Activated T-cell treated with anti-CD3 and anti-CD28 coated beads, Interleukin-2, amount 50 U/mL, for 24 hours (primary cell): ENCODE results near the gene SHISA9.

Experiments used
- DNase-seq: peaks from one replicate; pipeline ENCODE4 v3.0.0-alpha.2; 2020
- H3K27ac Mint-ChIP-seq: 2 replicates; pipeline ENCODE4 v1.8.0; 2020; ENCODE audit warnings: mild to moderate bottlenecking, mixed read lengths
- H3K27me3 Mint-ChIP-seq: 2 replicates; pipeline ENCODE4 v1.8.0; 2020; ENCODE audit warnings: mixed read lengths
- H3K36me3 Mint-ChIP-seq: 2 replicates; pipeline ENCODE4 v1.8.0; 2020; ENCODE audit warnings: low read depth, mixed read lengths
- H3K4me1 Mint-ChIP-seq: 2 replicates; pipeline ENCODE4 v1.8.0; 2020; ENCODE audit warnings: low read depth, mixed read lengths
- H3K4me3 Mint-ChIP-seq: 2 replicates; pipeline ENCODE4 v1.8.0; 2020; ENCODE audit warnings: mild to moderate bottlenecking, moderate library complexity, mixed read lengths
- H3K9me3 Mint-ChIP-seq: 2 replicates; pipeline ENCODE4 v1.8.0; 2020; ENCODE audit warnings: mixed read lengths

Gene SHISA9

DNA sequence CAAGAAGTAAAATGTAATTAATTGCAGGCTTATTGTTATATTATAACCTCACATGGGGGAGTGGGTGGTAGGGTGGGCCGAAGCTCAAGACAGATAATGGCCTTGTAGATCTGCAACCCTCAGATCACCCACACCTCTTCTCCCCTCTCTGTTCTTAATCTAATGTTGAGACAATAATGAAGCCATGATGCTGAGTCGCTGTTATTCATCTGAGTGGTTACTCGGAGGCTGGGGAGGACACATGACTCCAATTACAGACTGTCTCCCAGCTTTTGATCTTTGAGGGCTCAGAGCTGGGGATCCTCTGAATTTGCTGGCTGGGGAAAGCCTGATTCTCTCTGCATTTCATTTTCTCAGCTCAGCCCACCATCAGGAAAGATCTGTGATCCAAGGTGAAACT, 275.3 kb downstream of the SHISA9 start:
- Mint-ChIP-seq H3K36me3 (no peaks in the 10 kb centered on the region), H3K4me3 (no peak overlapping the region), H3K9me3 (no peaks in the 10 kb centered on the region), H3K27ac (no peak overlapping the region), H3K4me1 (no peaks in the 10 kb centered on the region), H3K27me3 (peaks cover 8% of the 10 kb centered on the region)
- no peak for DNase-seq

DNA sequence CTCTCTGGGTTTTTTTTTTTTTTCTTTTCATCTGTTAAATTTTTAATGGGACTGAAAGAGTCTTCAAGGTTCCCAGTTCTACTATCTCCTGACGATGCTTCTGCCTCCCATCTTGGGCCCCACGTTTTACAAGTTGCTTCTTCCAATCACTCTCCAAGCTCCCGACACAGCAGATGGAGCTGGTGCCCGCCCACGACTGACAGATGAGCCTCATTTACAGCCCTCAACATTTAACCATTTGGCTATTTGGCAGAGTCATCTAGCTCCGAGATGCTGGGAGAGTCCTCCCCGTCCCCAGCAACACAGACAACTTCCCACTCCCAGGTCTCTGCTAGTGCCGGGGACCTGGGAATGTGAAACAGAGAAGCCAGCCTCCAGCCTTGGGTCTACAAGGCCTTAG, 276.9 kb downstream of the SHISA9 start:
- no peak overlapping the region for H3K27ac Mint-ChIP-seq
- peaks cover 8% of the 10 kb centered on the region for H3K27me3 Mint-ChIP-seq
- no peak overlapping the region for H3K4me3 Mint-ChIP-seq
- no peak for DNase-seq
- H3K36me3 Mint-ChIP-seq, result no peaks in the 10 kb centered on the region
- H3K4me1 Mint-ChIP-seq, result no peaks in the 10 kb centered on the region
- no peaks in the 10 kb centered on the region for H3K9me3 Mint-ChIP-seq

DNA sequence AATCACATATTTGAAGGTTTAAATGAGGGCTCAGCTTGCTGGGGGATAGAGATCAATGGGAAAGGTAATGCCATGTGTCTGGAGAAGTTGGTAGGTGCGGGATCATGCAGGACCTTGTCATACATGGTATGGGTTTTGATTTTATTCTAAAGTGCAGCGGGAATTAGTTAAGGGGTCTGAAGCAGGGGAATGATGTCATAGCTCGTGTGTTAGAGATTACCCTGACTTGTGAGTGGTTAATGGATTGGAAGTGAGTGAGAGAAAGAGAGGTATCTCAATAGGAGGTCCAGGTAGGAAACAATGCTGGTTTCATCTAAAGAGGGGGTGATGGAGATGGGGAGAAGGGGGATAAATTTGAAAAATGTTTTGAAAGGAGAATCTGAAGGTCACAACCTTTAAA, 280.0 kb downstream of the SHISA9 start:
- Mint-ChIP-seq H3K4me3 (no peak overlapping the region), H3K9me3 (no peaks in the 10 kb centered on the region), H3K27ac (no peak overlapping the region), H3K4me1 (no peaks in the 10 kb centered on the region), H3K36me3 (no peaks in the 10 kb centered on the region), H3K27me3 (peaks cover 8% of the 10 kb centered on the region)
- DNase-seq, result no peak

DNA sequence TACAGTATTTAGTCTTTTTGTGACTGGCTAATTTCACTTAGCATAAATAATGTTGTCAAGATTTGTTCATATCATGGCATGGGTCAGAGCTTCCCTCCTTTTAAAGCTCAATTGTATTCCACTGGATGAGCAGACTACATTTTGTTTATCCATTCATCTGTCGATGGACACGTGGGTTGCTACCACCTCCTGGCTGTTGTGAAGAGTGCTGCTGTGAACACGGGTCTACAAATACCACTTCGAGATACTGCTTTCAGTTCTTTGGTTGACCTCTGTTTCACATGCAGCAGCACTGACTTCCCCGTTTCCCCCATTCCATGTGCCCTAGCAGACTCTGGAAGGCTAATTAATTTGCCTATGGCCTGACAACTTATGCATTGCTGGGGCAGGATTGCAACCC, 285.4 kb downstream of the SHISA9 start:
- Mint-ChIP-seq H3K27me3 (no peaks in the 10 kb centered on the region), H3K4me3 (no peak overlapping the region), H3K27ac (no peak overlapping the region), H3K36me3 (no peaks in the 10 kb centered on the region), H3K4me1 (no peaks in the 10 kb centered on the region), H3K9me3 (peaks cover 2% of the 10 kb centered on the region)
- DNase-seq, result no peak

DNA sequence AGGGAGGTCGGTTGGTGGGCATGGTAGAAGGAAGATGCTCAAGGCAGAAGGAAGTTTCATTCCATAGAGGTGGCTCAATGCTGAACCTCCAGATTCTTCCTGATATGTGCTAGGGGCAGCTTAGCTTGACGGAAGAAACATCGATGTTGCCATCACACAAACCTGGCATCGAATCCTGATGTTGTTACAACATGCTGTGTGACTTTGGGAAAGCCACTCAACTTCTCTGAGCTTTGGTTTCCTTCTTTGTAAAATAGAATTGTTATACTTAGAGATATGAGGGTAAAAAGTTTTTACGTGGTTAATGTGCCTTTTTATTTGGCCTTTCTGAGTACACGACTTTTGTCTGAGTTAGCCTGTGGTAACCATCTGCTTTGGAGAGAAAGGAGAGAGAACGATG, 287.9 kb downstream of the SHISA9 start:
- Mint-ChIP-seq H3K9me3 (peaks cover 8% of the 10 kb centered on the region), H3K27ac (no peak overlapping the region), H3K4me3 (no peak overlapping the region)

DNA sequence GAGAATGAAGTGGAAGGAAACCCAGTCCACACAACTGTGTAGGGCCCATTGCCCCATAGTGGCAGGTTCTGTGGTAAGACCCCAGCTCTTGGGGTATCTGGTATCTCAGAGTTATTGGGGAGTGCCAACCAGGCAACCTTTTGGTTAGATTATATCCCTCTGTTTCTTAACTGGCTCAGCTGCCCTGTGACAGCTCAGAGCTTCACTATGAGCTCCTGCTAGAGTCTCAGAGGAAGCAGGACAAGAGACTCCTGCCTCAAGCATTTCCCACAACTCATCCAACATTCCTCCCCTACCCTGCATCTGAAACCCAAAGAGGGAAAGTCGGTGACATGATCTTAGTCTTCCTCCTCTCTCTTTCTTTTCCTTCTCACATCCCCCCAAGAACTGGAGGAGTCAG, 292.3 kb downstream of the SHISA9 start:
- Mint-ChIP-seq H3K4me3 (no peak overlapping the region), H3K36me3 (no peaks in the 10 kb centered on the region), H3K27me3 (no peaks in the 10 kb centered on the region), H3K4me1 (no peaks in the 10 kb centered on the region), H3K27ac (no peak overlapping the region), H3K9me3 (peaks cover 12% of the 10 kb centered on the region)
- no peak for DNase-seq

More for the DNA sequence above, 287.9 kb downstream of the SHISA9 start:
- no peak for DNase-seq
- Mint-ChIP-seq H3K36me3 (no peaks in the 10 kb centered on the region), H3K4me1 (no peaks in the 10 kb centered on the region), H3K27me3 (no peaks in the 10 kb centered on the region)

DNA sequence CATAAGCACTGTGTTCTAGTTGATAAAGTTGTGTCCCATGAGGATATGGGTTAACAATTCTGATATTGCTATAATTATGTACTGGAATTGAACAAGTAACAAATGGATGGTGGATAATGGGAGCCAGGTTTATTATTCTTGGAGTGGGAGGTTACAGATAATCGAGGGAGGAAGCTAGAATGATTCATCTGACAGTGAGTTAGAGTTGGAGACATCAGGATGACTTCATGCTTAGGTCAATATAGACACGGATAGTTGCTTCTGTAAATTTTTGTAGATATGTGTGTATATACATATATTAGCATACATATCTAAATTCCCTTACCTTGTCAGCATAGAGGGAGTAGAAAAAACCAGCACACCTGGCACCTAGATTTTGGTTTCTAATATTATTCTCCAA, 293.4 kb downstream of the SHISA9 start:
- H3K9me3 Mint-ChIP-seq, result peaks cover 14% of the 10 kb centered on the region
- H3K4me1 Mint-ChIP-seq, result no peaks in the 10 kb centered on the region
- no peak overlapping the region for H3K27ac Mint-ChIP-seq
- H3K27me3 Mint-ChIP-seq, result no peaks in the 10 kb centered on the region
- no peak overlapping the region for H3K4me3 Mint-ChIP-seq
- DNase-seq, result no peak
- H3K36me3 Mint-ChIP-seq, result no peaks in the 10 kb centered on the region

DNA sequence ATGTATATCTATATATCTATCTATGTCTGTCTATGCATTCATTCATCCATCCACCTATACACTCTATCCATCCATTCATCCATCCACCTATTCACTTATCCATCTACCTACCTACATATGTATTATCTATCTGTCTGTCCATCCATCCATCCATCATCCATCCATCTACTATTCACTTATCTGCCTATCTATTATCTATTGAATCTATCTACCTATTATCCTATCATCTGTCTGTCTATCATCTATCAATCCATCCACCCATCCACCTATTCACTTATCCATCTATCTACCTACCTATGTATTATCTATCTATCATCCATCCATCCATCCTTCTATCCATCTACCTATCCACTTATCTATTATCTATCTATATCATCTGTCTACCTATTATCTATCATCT, 302.3 kb downstream of the SHISA9 start:
- H3K4me3 Mint-ChIP-seq, result no peak overlapping the region
- no peaks in the 10 kb centered on the region for H3K36me3 Mint-ChIP-seq
- H3K27ac Mint-ChIP-seq, result no peak overlapping the region
- peaks cover 2% of the 10 kb centered on the region for H3K9me3 Mint-ChIP-seq
- no peak for DNase-seq
- no peaks in the 10 kb centered on the region for H3K4me1 Mint-ChIP-seq
- no peaks in the 10 kb centered on the region for H3K27me3 Mint-ChIP-seq

DNA sequence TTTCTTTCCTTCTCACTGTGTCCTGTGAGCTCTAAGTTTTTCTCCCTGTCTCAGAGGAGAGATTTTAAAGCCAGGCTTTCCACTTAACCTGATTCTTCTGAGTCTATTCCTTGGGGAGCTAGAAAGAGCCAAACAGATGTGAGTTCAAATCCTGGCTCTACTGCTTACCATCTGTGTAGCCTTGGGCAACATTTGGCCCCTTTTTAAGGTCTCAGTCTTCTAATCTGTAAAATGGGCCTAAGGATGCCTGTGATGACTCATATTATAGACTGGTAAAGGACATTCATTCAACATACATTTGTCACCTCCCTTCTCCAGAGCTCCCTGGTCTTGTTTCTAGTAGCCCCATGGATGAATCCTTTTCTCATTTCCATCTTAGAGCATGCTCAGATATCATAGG, 304.0 kb downstream of the SHISA9 start:
- Mint-ChIP-seq H3K4me1 (no peaks in the 10 kb centered on the region), H3K27ac (no peak overlapping the region), H3K9me3 (no peaks in the 10 kb centered on the region), H3K4me3 (no peak overlapping the region), H3K36me3 (no peaks in the 10 kb centered on the region), H3K27me3 (no peaks in the 10 kb centered on the region)
- DNase-seq, result no peak

DNA sequence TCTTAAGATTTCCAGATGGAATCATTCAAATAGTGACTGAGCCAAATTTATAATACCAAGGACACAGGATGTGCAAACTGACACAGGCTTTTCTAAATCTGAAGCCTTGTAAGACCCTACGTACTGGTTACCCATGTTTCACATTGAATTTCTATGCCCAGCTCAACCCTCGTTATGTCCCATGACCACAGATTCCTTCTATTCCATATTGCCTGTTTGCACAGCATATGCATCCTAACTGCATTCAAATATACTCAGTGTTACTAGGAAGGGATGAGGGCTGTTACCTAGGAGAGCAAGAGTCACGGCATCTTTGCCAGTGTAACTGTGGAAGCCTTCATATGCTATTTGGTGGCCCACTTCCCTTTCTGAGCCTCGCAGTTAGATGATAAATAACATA, 305.2 kb downstream of the SHISA9 start:
- Mint-ChIP-seq H3K4me3 (no peak overlapping the region), H3K27me3 (no peaks in the 10 kb centered on the region), H3K27ac (no peak overlapping the region), H3K9me3 (no peaks in the 10 kb centered on the region), H3K4me1 (no peaks in the 10 kb centered on the region), H3K36me3 (no peaks in the 10 kb centered on the region)
- DNase-seq, result no peak

DNA sequence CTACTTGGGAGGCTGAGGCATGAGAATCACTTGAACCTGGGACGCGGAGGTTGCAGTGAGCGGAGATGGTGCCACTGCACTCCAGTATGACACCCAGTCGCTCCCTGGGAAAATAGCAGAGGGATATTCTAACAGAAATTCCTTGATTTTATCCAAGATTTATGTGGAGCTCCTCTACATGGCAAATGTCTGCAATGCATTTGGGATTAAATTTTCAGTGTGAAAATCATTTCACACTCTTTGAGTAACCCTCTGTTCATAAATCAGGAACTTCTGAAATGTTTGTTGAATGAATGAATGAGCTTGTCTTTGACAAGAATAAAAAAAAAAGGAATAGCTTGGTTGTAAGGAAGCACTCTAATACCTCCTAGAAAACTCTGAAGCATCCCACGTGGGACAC, 305.8 kb downstream of the SHISA9 start:
- H3K27ac Mint-ChIP-seq, result no peak overlapping the region
- H3K4me3 Mint-ChIP-seq, result no peak overlapping the region
- H3K9me3 Mint-ChIP-seq, result no peaks in the 10 kb centered on the region
- no peaks in the 10 kb centered on the region for H3K4me1 Mint-ChIP-seq
- DNase-seq, result no peak
- no peaks in the 10 kb centered on the region for H3K27me3 Mint-ChIP-seq
- H3K36me3 Mint-ChIP-seq, result no peaks in the 10 kb centered on the region

DNA sequence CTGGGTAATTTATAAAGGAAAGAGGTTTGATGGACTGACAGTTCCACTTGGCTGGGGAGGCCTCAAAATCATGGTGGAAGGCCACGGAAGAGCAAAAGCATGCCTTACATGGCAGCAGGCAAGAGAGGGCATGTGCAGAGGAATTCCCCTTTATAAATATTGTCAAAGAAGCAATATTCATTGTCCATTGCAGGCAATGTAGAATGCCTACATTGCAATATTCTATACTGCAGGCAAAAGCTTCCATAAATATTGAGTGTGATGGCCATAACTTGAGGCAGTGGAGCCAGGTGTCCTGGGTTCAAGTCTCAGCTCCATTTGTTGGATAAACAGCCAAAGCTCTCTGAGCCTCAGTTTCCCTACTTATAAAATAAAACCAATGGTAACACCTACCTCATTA, 322.3 kb downstream of the SHISA9 start:
- Mint-ChIP-seq H3K27me3 (no peaks in the 10 kb centered on the region), H3K4me1 (no peaks in the 10 kb centered on the region), H3K9me3 (peaks cover 12% of the 10 kb centered on the region), H3K36me3 (no peaks in the 10 kb centered on the region), H3K4me3 (no peak overlapping the region), H3K27ac (no peak overlapping the region)
- no peak for DNase-seq

DNA sequence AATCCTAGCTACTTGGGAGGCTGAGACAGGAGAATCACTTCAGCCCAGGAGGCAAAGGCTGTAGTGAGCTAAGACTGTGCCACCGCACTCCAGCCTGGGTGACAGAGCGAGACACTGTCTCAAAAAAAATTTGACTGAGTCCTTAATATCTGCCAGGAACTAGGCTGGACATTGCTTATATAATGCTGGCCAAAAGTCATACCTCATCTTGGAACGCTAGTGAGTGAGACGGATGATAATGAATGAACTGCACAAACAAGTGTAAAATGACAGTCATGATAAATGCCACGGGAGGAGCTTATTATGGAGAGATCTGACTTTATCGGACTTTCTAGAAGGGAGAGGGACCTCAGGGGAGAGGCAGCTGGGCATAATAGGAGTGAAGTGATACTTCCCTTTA, 327.6 kb downstream of the SHISA9 start:
- no peaks in the 10 kb centered on the region for H3K36me3 Mint-ChIP-seq
- H3K27me3 Mint-ChIP-seq, result no peaks in the 10 kb centered on the region
- no peak overlapping the region for H3K27ac Mint-ChIP-seq
- peaks cover 3% of the 10 kb centered on the region for H3K9me3 Mint-ChIP-seq
- DNase-seq, result no peak
- no peak overlapping the region for H3K4me3 Mint-ChIP-seq
- H3K4me1 Mint-ChIP-seq, result no peaks in the 10 kb centered on the region

DNA sequence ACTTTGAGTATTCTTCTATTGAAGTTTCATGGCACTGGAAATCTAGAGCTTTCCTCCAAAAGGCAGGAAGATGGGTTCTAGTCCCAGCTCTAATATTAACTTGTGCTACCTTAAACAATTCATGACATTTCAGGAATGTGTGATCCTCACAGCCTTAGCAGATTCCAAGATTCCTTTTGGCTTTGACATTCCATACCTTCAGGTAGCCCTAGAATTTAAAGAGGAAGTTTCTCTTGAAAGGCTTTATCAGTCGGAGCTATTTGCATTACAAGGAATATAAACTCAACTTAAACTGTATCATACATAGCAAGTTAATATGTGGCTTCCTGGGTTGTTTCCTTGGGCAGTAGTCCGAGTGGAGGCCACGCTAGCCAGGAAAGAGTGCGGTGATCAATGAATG, 330.0 kb downstream of the SHISA9 start:
- Mint-ChIP-seq H3K4me3 (no peak overlapping the region), H3K36me3 (no peaks in the 10 kb centered on the region), H3K27ac (no peak overlapping the region), H3K27me3 (no peaks in the 10 kb centered on the region), H3K4me1 (no peaks in the 10 kb centered on the region), H3K9me3 (peaks cover 3% of the 10 kb centered on the region)
- no peak for DNase-seq

DNA sequence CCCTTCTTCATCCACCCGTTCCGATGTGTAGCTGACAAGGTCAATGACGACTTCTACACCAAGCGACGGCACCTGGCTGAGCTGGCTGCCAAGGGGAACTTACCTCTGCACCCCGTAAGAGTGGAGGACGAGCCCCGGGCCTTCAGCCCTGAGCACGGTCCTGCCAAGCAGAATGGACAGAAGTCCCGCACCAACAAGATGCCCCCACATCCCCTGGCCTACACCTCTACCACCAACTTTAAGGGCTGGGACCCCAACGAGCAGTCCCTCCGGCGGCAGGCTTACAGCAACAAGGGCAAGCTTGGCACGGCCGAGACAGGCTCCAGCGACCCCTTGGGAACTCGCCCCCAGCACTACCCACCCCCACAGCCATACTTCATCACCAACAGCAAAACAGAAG, 333.6 kb downstream of the SHISA9 start:
- DNase-seq, result no peak
- Mint-ChIP-seq H3K9me3 (no peaks in the 10 kb centered on the region), H3K27me3 (no peaks in the 10 kb centered on the region), H3K36me3 (no peaks in the 10 kb centered on the region), H3K4me1 (no peaks in the 10 kb centered on the region), H3K27ac (no peak overlapping the region), H3K4me3 (no peak overlapping the region)

DNA sequence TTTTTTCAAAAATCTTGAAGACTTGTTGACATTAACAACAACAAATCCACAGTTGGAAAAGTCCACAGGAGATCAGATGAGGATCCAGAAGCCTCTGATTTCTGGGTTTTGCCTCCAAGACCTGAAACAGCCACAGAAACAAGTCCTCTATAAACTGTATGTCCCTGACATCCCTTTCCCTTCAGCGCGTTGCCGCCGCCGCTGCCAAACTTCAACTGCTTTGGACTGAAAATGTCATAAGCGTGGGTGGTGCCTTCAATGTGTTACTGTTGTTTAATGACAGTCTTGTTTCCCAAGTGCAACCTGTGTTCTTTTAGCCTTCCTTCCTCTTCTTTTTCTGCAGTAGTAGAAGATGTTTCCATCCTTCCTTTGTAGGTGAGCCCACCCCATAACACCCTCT, 334.9 kb downstream of the SHISA9 start:
- Mint-ChIP-seq H3K4me3 (no peak overlapping the region), H3K27me3 (no peaks in the 10 kb centered on the region), H3K9me3 (no peaks in the 10 kb centered on the region), H3K36me3 (no peaks in the 10 kb centered on the region), H3K4me1 (no peaks in the 10 kb centered on the region), H3K27ac (no peak overlapping the region)
- DNase-seq, result no peak
